Measurements from ENCODE around the gene BCR. TPM values are rescaled to one million over a fixed set of nuclear protein-coding genes. Genes with fewer than 3 reads are reported as not detected.

BCR gene
- total RNA-seq, 4 donors from 2014 or later = 19.2 to 63.5 (median 24.8) TPM

DNA sequence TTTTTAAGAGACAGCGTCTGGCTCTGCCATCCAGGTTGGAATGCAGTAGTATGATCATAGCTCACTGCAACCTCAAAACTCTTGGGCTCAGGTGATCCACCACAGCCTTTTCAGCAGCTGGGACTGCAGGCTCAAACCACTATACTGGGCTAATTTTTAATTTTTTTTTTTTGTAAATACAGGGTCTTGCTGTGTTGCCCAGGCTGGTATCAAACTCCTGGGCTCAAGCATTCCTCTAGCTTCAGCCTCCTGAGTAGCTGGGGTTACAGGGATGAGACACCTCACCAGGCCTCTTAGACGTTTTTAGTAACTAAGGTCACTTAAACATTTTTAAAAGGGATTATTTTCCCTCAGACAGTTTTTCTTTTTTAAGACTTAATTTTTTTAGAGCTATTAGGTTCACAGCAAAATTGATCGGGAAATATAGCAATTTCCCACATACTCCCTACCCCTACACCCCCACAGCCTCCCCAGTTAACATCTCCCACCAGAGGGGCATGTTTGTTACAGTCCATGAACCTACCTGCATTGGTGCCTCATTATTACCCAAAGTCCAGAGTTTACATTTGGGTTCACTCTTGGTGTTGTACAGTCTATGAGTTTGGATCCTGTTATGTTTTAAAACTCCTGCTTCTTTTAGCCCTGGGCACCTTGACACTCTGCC, 3.9 kb downstream of the BCR start:
- TF ChIP-seq, protein P1, sequence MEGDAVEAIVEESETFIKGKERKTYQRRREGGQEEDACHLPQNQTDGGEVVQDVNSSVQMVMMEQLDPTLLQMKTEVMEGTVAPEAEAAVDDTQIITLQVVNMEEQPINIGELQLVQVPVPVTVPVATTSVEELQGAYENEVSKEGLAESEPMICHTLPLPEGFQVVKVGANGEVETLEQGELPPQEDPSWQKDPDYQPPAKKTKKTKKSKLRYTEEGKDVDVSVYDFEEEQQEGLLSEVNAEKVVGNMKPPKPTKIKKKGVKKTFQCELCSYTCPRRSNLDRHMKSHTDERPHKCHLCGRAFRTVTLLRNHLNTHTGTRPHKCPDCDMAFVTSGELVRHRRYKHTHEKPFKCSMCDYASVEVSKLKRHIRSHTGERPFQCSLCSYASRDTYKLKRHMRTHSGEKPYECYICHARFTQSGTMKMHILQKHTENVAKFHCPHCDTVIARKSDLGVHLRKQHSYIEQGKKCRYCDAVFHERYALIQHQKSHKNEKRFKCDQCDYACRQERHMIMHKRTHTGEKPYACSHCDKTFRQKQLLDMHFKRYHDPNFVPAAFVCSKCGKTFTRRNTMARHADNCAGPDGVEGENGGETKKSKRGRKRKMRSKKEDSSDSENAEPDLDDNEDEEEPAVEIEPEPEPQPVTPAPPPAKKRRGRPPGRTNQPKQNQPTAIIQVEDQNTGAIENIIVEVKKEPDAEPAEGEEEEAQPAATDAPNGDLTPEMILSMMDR (IDR thresholded peaks at IDR 0.05; ENCODE audit: low read depth) = no peak

DNA sequence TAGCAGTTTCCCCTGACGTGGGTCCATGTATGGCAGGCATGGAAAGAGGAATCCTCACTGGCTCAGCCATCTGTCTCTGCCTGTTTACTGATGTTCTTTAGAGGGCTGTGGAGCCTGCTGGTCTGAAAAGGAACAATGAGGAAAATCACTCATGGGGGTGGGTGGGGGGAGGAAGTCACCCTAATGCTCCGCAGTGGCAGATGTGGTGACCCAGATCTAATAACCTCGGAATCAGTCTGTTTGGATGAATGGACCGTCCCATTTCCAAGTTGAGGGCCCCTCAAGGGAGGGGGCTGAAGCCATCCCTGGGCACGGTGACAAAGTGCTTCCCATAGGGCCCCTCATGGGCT, 4.4 kb downstream of the BCR start:
- TF ChIP-seq, protein P1 (IDR thresholded peaks at IDR 0.05; ENCODE audit: low read depth) = no peak

DNA sequence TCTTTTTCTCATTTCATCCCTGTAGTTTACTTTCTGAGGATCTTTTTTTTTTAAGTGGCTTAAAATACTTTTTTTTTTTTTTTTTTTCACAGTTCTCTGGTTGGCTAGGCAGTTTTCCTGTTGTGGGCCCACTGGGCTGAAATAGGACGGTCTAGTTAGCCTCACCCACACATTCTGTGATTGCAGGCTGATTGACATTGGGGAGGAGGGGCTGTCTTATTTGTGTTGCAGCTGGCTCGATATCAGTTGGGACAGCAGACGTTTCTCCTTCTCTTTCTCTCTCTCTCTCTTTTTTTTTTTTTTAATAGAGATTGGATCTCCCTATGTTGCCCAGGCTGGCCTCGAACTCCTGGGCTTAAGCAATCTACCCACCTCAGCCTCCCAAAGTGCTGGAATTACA, 6.9 kb downstream of the BCR start:
- TF ChIP-seq, protein P1 (IDR thresholded peaks at IDR 0.05; ENCODE audit: low read depth) = no peak

DNA sequence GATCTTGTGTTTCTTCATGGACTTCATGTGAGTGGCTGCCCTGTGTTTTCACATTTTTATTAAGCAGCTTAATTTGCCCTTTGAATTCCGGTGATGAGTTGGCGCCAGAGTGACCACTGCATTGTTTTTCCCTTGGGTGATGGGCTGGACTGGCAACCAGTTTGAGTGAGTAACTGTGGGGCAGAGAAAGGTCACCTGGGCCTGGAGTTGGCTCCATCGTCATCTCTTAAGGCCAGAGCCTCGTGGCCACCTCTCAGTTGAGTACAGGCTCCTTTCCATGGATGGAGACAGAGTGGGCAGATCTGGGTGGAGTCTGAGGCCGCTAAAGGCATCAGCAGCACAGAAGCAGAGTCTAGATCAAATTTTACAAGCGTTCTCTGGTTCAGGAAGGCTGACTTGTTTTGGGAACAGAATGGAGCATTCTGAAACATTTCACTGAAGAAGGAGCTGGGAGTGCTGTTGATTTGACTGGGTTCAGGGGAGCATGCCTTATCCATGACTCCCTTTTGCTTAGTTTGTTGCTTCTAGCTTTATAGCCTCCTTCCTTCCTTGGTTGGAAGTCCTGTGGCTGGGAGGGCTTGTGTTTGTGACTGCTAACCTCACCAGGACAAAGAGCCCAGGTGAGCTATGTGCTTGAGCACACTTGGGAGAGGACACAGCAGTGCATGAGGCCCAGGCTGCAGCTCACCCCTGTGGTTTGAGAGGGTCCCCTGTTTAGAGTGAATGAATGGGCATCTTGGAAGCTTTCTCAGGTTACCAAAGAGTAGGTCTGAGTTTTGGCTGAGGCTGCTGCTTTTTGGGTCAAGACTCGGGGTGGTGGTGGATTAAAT, 7.8 kb downstream of the BCR start:
- TF ChIP-seq, protein P1 (IDR thresholded peaks at IDR 0.05; ENCODE audit: low read depth) = no peak

DNA sequence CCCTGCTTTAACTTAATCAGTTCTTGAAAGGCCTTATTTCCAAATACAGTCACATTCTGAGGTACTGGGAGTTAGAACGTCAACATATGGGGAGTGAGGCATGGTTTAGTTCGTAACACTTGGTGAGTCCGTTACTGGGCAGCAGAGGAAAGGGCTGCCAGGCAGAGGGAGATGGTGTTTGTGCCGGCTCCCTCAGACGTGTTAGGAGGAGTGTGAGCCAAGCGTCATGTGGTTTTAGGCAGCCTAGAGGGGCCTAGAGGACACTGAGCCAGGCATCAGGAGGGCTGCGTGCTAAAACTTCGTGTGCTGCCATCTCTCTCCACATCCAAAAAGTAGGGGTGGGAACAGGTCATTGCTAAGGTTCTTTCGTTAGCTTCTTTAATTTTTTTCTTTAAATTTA, 10.2 kb downstream of the BCR start:
- TF ChIP-seq, protein P1 (IDR thresholded peaks at IDR 0.05; ENCODE audit: low read depth) = no peak

DNA sequence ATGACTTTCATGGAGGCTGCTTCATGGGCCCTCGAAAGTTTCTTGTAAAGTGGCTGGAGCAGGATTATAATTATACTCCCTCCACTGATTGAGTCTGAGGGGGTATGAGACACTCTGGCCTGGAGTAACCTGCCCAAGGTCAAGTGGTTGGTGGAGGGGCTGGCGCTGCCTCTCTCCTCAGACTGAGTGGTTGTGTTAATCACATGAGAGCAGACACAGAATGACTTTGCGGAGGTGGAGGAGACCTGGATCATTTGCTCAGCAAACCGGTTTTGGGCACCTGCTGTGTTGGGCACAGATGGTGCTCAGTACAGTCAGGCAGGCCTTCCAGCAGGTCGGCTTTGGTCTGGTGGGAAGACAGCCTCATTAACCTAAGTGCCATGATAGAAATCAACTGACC, 11.8 kb downstream of the BCR start:
- TF ChIP-seq, protein P1 (IDR thresholded peaks at IDR 0.05; ENCODE audit: low read depth) = no peak

DNA sequence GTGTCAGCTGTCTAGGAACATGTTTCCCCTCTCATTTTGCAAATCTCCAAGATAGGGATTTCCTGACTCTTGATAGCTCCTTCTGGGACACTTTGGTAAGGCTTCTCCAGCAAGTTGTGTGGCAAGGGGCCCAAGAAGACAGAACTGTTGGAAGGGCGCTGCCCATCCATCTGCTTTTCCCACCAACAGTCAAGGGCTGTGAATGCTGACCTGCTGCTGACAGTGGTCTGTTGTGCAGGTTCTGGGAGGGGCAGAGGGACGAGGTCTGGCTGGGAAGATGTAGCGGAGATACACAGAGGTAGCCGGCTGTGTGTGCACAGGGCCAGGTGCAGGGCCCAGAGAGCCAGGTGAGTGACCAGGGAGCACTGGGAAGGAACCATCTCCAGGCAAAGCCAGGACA, 12.2 kb downstream of the BCR start:
- TF ChIP-seq, protein P1 (IDR thresholded peaks at IDR 0.05; ENCODE audit: low read depth) = no peak

All from subcutaneous adipose tissue (tissue), 4 donors.